Measurements from ENCODE around the gene SYT7.

The SYT7 gene

GRCh38 chr11:61526956-61527731 is 53.7 kb downstream of the SYT7 start:
- Histone ChIP-seq H3K9ac (ENCODE audit: low read length in 2 of 2) (no peak overlapping the region), H3K4me1 (ENCODE audit: control insufficient read depth, insufficient read depth, low read length) (no peaks in the 10 kb centered on the region), H3K27me3 (ENCODE audit: control insufficient read depth in 1 of 2, insufficient read depth in 2 of 2, low read length in 2 of 2) (peaks cover 0 to 5% of the 10 kb centered on the region in 2 donors), H3K9me3 (ENCODE audit: control insufficient read depth in 2 of 2, low read length in 2 of 2) (no peaks in the 10 kb centered on the region), H3K36me3 (ENCODE audit: control insufficient read depth in 2 of 2, insufficient read depth in 2 of 2, low read length in 2 of 2) (no peaks in the 10 kb centered on the region), H3K4me3 (ENCODE audit: low read length in 2 of 2) (no peak overlapping the region), H3K27ac (ENCODE audit: low read length) (no peak overlapping the region)

GRCh38 chr11:61526229-61526628 is 54.6 kb downstream of the SYT7 start:
- no peaks in the 10 kb centered on the region for H3K36me3 ChIP-seq (ENCODE audit: control insufficient read depth in 2 of 2, insufficient read depth in 2 of 2, low read length in 2 of 2)
- H3K4me3 ChIP-seq (ENCODE audit: low read length in 2 of 2), result no peak overlapping the region
- H3K27me3 ChIP-seq (ENCODE audit: control insufficient read depth in 1 of 2, insufficient read depth in 2 of 2, low read length in 2 of 2), result peaks cover 0 to 5% of the 10 kb centered on the region in 2 donors
- no peak overlapping the region for H3K9ac ChIP-seq (ENCODE audit: low read length in 2 of 2)
- no peak overlapping the region for H3K27ac ChIP-seq (ENCODE audit: low read length)
- no peaks in the 10 kb centered on the region for H3K9me3 ChIP-seq (ENCODE audit: control insufficient read depth in 2 of 2, low read length in 2 of 2)
- no peaks in the 10 kb centered on the region for H3K4me1 ChIP-seq (ENCODE audit: control insufficient read depth, insufficient read depth, low read length)

GRCh38 chr11:61524963-61525587 is 55.8 kb downstream of the SYT7 start:
- no peaks in the 10 kb centered on the region for H3K4me1 ChIP-seq (ENCODE audit: control insufficient read depth, insufficient read depth, low read length)
- H3K4me3 ChIP-seq (ENCODE audit: low read length in 2 of 2), result no peak overlapping the region
- no peak overlapping the region for H3K9ac ChIP-seq (ENCODE audit: low read length in 2 of 2)
- H3K9me3 ChIP-seq (ENCODE audit: control insufficient read depth in 2 of 2, low read length in 2 of 2), result no peaks in the 10 kb centered on the region
- H3K27me3 ChIP-seq (ENCODE audit: control insufficient read depth in 1 of 2, insufficient read depth in 2 of 2, low read length in 2 of 2), result peaks cover 0 to 5% of the 10 kb centered on the region in 2 donors
- H3K27ac ChIP-seq (ENCODE audit: low read length), result no peak overlapping the region
- no peaks in the 10 kb centered on the region for H3K36me3 ChIP-seq (ENCODE audit: control insufficient read depth in 2 of 2, insufficient read depth in 2 of 2, low read length in 2 of 2)

GRCh38 chr11:61524446-61524845 is 56.4 kb downstream of the SYT7 start:
- no peak overlapping the region for H3K4me3 ChIP-seq (ENCODE audit: low read length in 2 of 2)
- no peak overlapping the region for H3K27ac ChIP-seq (ENCODE audit: low read length)

GRCh38 chr11:61522881-61523280 is 58.0 kb downstream of the SYT7 start:
- H3K4me3 ChIP-seq (ENCODE audit: low read length in 2 of 2), result no peak overlapping the region
- H3K9ac ChIP-seq (ENCODE audit: low read length in 2 of 2), result no peak overlapping the region
- no peaks in the 10 kb centered on the region for H3K4me1 ChIP-seq (ENCODE audit: control insufficient read depth, insufficient read depth, low read length)
- H3K27me3 ChIP-seq (ENCODE audit: control insufficient read depth in 1 of 2, insufficient read depth in 2 of 2, low read length in 2 of 2), result peaks cover 0 to 3% of the 10 kb centered on the region in 2 donors
- no peaks in the 10 kb centered on the region for H3K36me3 ChIP-seq (ENCODE audit: control insufficient read depth in 2 of 2, insufficient read depth in 2 of 2, low read length in 2 of 2)
- H3K27ac ChIP-seq (ENCODE audit: low read length), result no peak overlapping the region
- H3K9me3 ChIP-seq (ENCODE audit: control insufficient read depth in 2 of 2, low read length in 2 of 2), result no peaks in the 10 kb centered on the region

More at GRCh38 chr11:61524446-61524845, 56.4 kb downstream of the SYT7 start:
- Histone ChIP-seq H3K27me3 (ENCODE audit: control insufficient read depth in 1 of 2, insufficient read depth in 2 of 2, low read length in 2 of 2) (peaks cover 0 to 3% of the 10 kb centered on the region in 2 donors), H3K4me1 (ENCODE audit: control insufficient read depth, insufficient read depth, low read length) (no peaks in the 10 kb centered on the region), H3K9ac (ENCODE audit: low read length in 2 of 2) (no peak overlapping the region), H3K36me3 (ENCODE audit: control insufficient read depth in 2 of 2, insufficient read depth in 2 of 2, low read length in 2 of 2) (no peaks in the 10 kb centered on the region), H3K9me3 (ENCODE audit: control insufficient read depth in 2 of 2, low read length in 2 of 2) (no peaks in the 10 kb centered on the region)

GRCh38 chr11:61518032-61518795 is 62.7 kb downstream of the SYT7 start:
- Histone ChIP-seq H3K9me3 (ENCODE audit: control insufficient read depth in 2 of 2, low read length in 2 of 2) (no peaks in the 10 kb centered on the region), H3K4me3 (ENCODE audit: low read length in 2 of 2) (no peak overlapping the region), H3K9ac (ENCODE audit: low read length in 2 of 2) (no peak overlapping the region), H3K36me3 (ENCODE audit: control insufficient read depth in 2 of 2, insufficient read depth in 2 of 2, low read length in 2 of 2) (no peaks in the 10 kb centered on the region), H3K27me3 (ENCODE audit: control insufficient read depth in 1 of 2, insufficient read depth in 2 of 2, low read length in 2 of 2) (no peaks in the 10 kb centered on the region), H3K27ac (ENCODE audit: low read length) (no peak overlapping the region), H3K4me1 (ENCODE audit: control insufficient read depth, insufficient read depth, low read length) (peaks cover 20% of the 10 kb centered on the region)

- Histone ChIP-seq H3K27me3 (ENCODE audit: control insufficient read depth in 1 of 2, insufficient read depth in 2 of 2, low read length in 2 of 2) (no peaks in the 10 kb centered on the region), H3K4me1 (ENCODE audit: control insufficient read depth, insufficient read depth, low read length) (peaks cover 30% of the 10 kb centered on the region), H3K4me3 (ENCODE audit: low read length in 2 of 2) (peak overlapping the region; percentile 29 to 55), H3K36me3 (ENCODE audit: control insufficient read depth in 2 of 2, insufficient read depth in 2 of 2, low read length in 2 of 2) (no peaks in the 10 kb centered on the region), H3K9me3 (ENCODE audit: control insufficient read depth in 2 of 2, low read length in 2 of 2) (no peaks in the 10 kb centered on the region), H3K9ac (ENCODE audit: low read length in 2 of 2) (peak overlapping the region; percentile 36 to 42), H3K27ac (ENCODE audit: low read length) (peak overlapping the region; percentile 79)
Observed at GRCh38 chr11:61516675-61517572, 64.0 kb downstream of the SYT7 start.

- peak overlapping the region; percentile 79 for H3K27ac ChIP-seq (ENCODE audit: low read length)
- no peaks in the 10 kb centered on the region for H3K9me3 ChIP-seq (ENCODE audit: control insufficient read depth in 2 of 2, low read length in 2 of 2)
- peaks cover 34% of the 10 kb centered on the region for H3K4me1 ChIP-seq (ENCODE audit: control insufficient read depth, insufficient read depth, low read length)
- peak overlapping the region; percentile 36 to 42 for H3K9ac ChIP-seq (ENCODE audit: low read length in 2 of 2)
- H3K27me3 ChIP-seq (ENCODE audit: control insufficient read depth in 1 of 2, insufficient read depth in 2 of 2, low read length in 2 of 2), result no peaks in the 10 kb centered on the region
- H3K36me3 ChIP-seq (ENCODE audit: control insufficient read depth in 2 of 2, insufficient read depth in 2 of 2, low read length in 2 of 2), result no peaks in the 10 kb centered on the region
- peak overlapping the region in 1 of 2 donors; percentile 55 for H3K4me3 ChIP-seq (ENCODE audit: low read length in 2 of 2)
Observed at GRCh38 chr11:61516191-61516590, 64.7 kb downstream of the SYT7 start.

- H3K36me3 ChIP-seq (ENCODE audit: control insufficient read depth in 2 of 2, insufficient read depth in 2 of 2, low read length in 2 of 2), result no peaks in the 10 kb centered on the region
- H3K27ac ChIP-seq (ENCODE audit: low read length), result peak overlapping the region; percentile 79
- H3K4me1 ChIP-seq (ENCODE audit: control insufficient read depth, insufficient read depth, low read length), result peaks cover 39% of the 10 kb centered on the region
- no peaks in the 10 kb centered on the region for H3K9me3 ChIP-seq (ENCODE audit: control insufficient read depth in 2 of 2, low read length in 2 of 2)
- no peak overlapping the region for H3K4me3 ChIP-seq (ENCODE audit: low read length in 2 of 2)
- no peaks in the 10 kb centered on the region for H3K27me3 ChIP-seq (ENCODE audit: control insufficient read depth in 1 of 2, insufficient read depth in 2 of 2, low read length in 2 of 2)
- H3K9ac ChIP-seq (ENCODE audit: low read length in 2 of 2), result no peak overlapping the region
Observed at GRCh38 chr11:61515686-61516085, 65.2 kb downstream of the SYT7 start.

All from stomach smooth muscle (tissue), 2 donors.